CMK (cell line): ENCODE results near the gene ZFAND2B.
"Not testable (repeated sequence)": the region's sequence is repeated elsewhere in the genome, so short reads cannot be mapped to it uniquely, and the experiment has no call there.

Experiments
- DNase-seq: peaks from one replicate; pipeline ENCODE4 v3.0.0-alpha.2; 2010; ENCODE audit warnings: low read depth

Gene ZFAND2B

GRCh38 chr2:219250049-219250781, 43.6 kb downstream of the ZFAND2B start:
- no peak for DNase-seq

GRCh38 chr2:219251656-219252055, 45.1 kb downstream of the ZFAND2B start:
- no peak for DNase-seq

GRCh38 chr2:219252084-219252483, 45.5 kb downstream of the ZFAND2B start:
- DNase-seq, result no peak

- DNase-seq, result no peak
Observed at GRCh38 chr2:219252570-219252899, 46.0 kb downstream of the ZFAND2B start.

- DNase-seq, result no peak
Observed at GRCh38 chr2:219252900-219253752, 46.5 kb downstream of the ZFAND2B start, which contains the start of gene TUBA4B. TUBA4B (plus strand) TSS chr2:219253243; CDS start chr2:219253408, 165 bp downstream.

GRCh38 chr2:219253753-219254589, 47.4 kb downstream of the ZFAND2B start, which contains the start of gene TUBA4A:
TUBA4A (minus strand) TSS chr2:219253918; CDS start chr2:219253858, 60 bp downstream.
- no peak for DNase-seq

- no peak for DNase-seq
Observed at GRCh38 chr2:219254590-219255201, 48.1 kb downstream of the ZFAND2B start.

GRCh38 chr2:219258942-219259341, 52.4 kb downstream of the ZFAND2B start:
- not testable (repeated sequence) for DNase-seq
